NCI-H748 treated with DMSO at 0.1 percent for 48 hours (cell line): ENCODE results near the gene SSBP3.

Source experiments
- DNase-seq: peaks from one replicate; lab custom pipeline; 2025; lab: John Stamatoyannopoulos, UW

The SSBP3 gene

GRCh38 chr1:54371038-54371941, 34.9 kb downstream of the SSBP3 start:
- no peak for DNase-seq

- DNase-seq = no peak
Measured at GRCh38 chr1:54370287-54370989, 35.8 kb downstream of the SSBP3 start.

GRCh38 chr1:54367613-54368012, 38.6 kb downstream of the SSBP3 start:
- no peak for DNase-seq

GRCh38 chr1:54365847-54366246, 40.3 kb downstream of the SSBP3 start:
- DNase-seq = no peak

GRCh38 chr1:54365398-54365797, 40.8 kb downstream of the SSBP3 start:
- DNase-seq = no peak

GRCh38 chr1:54364995-54365394, 41.2 kb downstream of the SSBP3 start:
- DNase-seq = no peak

- no peak for DNase-seq
Measured at GRCh38 chr1:54364582-54364981, 41.6 kb downstream of the SSBP3 start.

GRCh38 chr1:54363925-54364324, 42.3 kb downstream of the SSBP3 start:
- DNase-seq = no peak

- no peak for DNase-seq
Measured at GRCh38 chr1:54362881-54363340, 43.3 kb downstream of the SSBP3 start.

- DNase-seq = no peak
Measured at GRCh38 chr1:54361342-54361741, 44.9 kb downstream of the SSBP3 start.

- DNase-seq = no peak
Measured at GRCh38 chr1:54360165-54361005, 45.8 kb downstream of the SSBP3 start.

GRCh38 chr1:54359393-54360162, 46.6 kb downstream of the SSBP3 start:
- DNase-seq = no peak

- DNase-seq = no peak
Measured at GRCh38 chr1:54358503-54359168, 47.6 kb downstream of the SSBP3 start.

- no peak for DNase-seq
Measured at GRCh38 chr1:54357967-54358366, 48.2 kb downstream of the SSBP3 start.

- DNase-seq = no peak
Measured at GRCh38 chr1:54356680-54357147, 49.5 kb downstream of the SSBP3 start.

GRCh38 chr1:54355931-54356679, 50.1 kb downstream of the SSBP3 start:
- DNase-seq = no peak

- DNase-seq = no peak
Measured at GRCh38 chr1:54354899-54355298, 51.3 kb downstream of the SSBP3 start.

- DNase-seq = no peak
Measured at GRCh38 chr1:54353959-54354358, 52.2 kb downstream of the SSBP3 start.

- DNase-seq = no peak
Measured at GRCh38 chr1:54352755-54353154, 53.4 kb downstream of the SSBP3 start.

GRCh38 chr1:54350360-54350759, 55.8 kb downstream of the SSBP3 start:
- DNase-seq = no peak
